Measurements from ENCODE around the gene SIDT1. TPM values are rescaled to one million over a fixed set of nuclear protein-coding genes. Genes with fewer than 3 reads are reported as not detected.

SIDT1 gene
- total RNA-seq, 1 experiment from 2014 or later, result 0.22 TPM

- Mint-ChIP-seq H3K27ac (no peak overlapping the region), H3K36me3 (peaks cover 22% of the 10 kb centered on the region), H3K4me3 (no peak overlapping the region), H3K27me3 (ENCODE audit: low read depth) (no peaks in the 10 kb centered on the region; the same call in 1 of the 2 replicates), H3K9me3 (peaks cover 41% of the 10 kb centered on the region), H3K4me1 (no peaks in the 10 kb centered on the region)
- ChIA-PET CTCF (no interaction called here), POLR2A (no interaction called here)
- TF ChIP-seq ZNF396 (CRISPR knock-in tag; IDR thresholded peaks at IDR 0.05; ENCODE audit: borderline replicate concordance) (no peak), TEAD4 (CRISPR knock-in tag; IDR thresholded peaks at IDR 0.05) (no peak), ZSCAN18 (CRISPR knock-in tag; IDR thresholded peaks at IDR 0.05) (no peak)
- no peak for DNase-seq (ENCODE audit: low spot score)
- no peak for ATAC-seq
Observed at GRCh38 chr3:113648524-113648923, 116.2 kb downstream of the SIDT1 start.

- DNase-seq (ENCODE audit: low spot score) (no peak), ATAC-seq (no peak)
- H3K4me3 Mint-ChIP-seq, result no peak overlapping the region
- ChIA-PET POLR2A (interaction anchor here (0.7 kb wide), 1 partner anchor 240 kb away, joined by 3 read pairs; no protein-coding TSS in a partner anchor), CTCF (no interaction called here)
- no peak overlapping the region for H3K27ac Mint-ChIP-seq
- H3K27me3 Mint-ChIP-seq (ENCODE audit: low read depth), result no peaks in the 10 kb centered on the region; the same call in 1 of the 2 replicates
- H3K9me3 Mint-ChIP-seq, result peaks cover 33% of the 10 kb centered on the region
- H3K36me3 Mint-ChIP-seq, result peaks cover 18% of the 10 kb centered on the region
- no peaks in the 10 kb centered on the region for H3K4me1 Mint-ChIP-seq
- TF ChIP-seq, protein P1, sequence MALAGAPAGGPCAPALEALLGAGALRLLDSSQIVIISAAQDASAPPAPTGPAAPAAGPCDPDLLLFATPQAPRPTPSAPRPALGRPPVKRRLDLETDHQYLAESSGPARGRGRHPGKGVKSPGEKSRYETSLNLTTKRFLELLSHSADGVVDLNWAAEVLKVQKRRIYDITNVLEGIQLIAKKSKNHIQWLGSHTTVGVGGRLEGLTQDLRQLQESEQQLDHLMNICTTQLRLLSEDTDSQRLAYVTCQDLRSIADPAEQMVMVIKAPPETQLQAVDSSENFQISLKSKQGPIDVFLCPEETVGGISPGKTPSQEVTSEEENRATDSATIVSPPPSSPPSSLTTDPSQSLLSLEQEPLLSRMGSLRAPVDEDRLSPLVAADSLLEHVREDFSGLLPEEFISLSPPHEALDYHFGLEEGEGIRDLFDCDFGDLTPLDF (CRISPR knock-in tag; IDR thresholded peaks at IDR 0.05), result no peak
- TF ChIP-seq ESRRA (CRISPR knock-in tag; IDR thresholded peaks at IDR 0.05; ENCODE audit: borderline replicate concordance), result no peak
- no peak for TF ChIP-seq ZBTB21 (CRISPR knock-in tag; IDR thresholded peaks at IDR 0.05; ENCODE audit: borderline replicate concordance)
- TF ChIP-seq, protein P2, sequence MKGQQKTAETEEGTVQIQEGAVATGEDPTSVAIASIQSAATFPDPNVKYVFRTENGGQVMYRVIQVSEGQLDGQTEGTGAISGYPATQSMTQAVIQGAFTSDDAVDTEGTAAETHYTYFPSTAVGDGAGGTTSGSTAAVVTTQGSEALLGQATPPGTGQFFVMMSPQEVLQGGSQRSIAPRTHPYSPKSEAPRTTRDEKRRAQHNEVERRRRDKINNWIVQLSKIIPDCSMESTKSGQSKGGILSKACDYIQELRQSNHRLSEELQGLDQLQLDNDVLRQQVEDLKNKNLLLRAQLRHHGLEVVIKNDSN (CRISPR knock-in tag; IDR thresholded peaks at IDR 0.05), result no peak
- TF ChIP-seq, protein P3, sequence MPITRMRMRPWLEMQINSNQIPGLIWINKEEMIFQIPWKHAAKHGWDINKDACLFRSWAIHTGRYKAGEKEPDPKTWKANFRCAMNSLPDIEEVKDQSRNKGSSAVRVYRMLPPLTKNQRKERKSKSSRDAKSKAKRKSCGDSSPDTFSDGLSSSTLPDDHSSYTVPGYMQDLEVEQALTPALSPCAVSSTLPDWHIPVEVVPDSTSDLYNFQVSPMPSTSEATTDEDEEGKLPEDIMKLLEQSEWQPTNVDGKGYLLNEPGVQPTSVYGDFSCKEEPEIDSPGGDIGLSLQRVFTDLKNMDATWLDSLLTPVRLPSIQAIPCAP (CRISPR knock-in tag; IDR thresholded peaks at IDR 0.05), result no peak
- TF ChIP-seq, protein P4, sequence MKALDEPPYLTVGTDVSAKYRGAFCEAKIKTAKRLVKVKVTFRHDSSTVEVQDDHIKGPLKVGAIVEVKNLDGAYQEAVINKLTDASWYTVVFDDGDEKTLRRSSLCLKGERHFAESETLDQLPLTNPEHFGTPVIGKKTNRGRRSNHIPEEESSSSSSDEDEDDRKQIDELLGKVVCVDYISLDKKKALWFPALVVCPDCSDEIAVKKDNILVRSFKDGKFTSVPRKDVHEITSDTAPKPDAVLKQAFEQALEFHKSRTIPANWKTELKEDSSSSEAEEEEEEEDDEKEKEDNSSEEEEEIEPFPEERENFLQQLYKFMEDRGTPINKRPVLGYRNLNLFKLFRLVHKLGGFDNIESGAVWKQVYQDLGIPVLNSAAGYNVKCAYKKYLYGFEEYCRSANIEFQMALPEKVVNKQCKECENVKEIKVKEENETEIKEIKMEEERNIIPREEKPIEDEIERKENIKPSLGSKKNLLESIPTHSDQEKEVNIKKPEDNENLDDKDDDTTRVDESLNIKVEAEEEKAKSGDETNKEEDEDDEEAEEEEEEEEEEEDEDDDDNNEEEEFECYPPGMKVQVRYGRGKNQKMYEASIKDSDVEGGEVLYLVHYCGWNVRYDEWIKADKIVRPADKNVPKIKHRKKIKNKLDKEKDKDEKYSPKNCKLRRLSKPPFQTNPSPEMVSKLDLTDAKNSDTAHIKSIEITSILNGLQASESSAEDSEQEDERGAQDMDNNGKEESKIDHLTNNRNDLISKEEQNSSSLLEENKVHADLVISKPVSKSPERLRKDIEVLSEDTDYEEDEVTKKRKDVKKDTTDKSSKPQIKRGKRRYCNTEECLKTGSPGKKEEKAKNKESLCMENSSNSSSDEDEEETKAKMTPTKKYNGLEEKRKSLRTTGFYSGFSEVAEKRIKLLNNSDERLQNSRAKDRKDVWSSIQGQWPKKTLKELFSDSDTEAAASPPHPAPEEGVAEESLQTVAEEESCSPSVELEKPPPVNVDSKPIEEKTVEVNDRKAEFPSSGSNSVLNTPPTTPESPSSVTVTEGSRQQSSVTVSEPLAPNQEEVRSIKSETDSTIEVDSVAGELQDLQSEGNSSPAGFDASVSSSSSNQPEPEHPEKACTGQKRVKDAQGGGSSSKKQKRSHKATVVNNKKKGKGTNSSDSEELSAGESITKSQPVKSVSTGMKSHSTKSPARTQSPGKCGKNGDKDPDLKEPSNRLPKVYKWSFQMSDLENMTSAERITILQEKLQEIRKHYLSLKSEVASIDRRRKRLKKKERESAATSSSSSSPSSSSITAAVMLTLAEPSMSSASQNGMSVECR (CRISPR knock-in tag; IDR thresholded peaks at IDR 0.05; ENCODE audit: borderline replicate concordance), result no peak
- TF ChIP-seq, protein P5, sequence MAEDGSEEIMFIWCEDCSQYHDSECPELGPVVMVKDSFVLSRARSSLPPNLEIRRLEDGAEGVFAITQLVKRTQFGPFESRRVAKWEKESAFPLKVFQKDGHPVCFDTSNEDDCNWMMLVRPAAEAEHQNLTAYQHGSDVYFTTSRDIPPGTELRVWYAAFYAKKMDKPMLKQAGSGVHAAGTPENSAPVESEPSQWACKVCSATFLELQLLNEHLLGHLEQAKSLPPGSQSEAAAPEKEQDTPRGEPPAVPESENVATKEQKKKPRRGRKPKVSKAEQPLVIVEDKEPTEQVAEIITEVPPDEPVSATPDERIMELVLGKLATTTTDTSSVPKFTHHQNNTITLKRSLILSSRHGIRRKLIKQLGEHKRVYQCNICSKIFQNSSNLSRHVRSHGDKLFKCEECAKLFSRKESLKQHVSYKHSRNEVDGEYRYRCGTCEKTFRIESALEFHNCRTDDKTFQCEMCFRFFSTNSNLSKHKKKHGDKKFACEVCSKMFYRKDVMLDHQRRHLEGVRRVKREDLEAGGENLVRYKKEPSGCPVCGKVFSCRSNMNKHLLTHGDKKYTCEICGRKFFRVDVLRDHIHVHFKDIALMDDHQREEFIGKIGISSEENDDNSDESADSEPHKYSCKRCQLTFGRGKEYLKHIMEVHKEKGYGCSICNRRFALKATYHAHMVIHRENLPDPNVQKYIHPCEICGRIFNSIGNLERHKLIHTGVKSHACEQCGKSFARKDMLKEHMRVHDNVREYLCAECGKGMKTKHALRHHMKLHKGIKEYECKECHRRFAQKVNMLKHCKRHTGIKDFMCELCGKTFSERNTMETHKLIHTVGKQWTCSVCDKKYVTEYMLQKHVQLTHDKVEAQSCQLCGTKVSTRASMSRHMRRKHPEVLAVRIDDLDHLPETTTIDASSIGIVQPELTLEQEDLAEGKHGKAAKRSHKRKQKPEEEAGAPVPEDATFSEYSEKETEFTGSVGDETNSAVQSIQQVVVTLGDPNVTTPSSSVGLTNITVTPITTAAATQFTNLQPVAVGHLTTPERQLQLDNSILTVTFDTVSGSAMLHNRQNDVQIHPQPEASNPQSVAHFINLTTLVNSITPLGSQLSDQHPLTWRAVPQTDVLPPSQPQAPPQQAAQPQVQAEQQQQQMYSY (CRISPR knock-in tag; IDR thresholded peaks at IDR 0.05), result no peak
- TF ChIP-seq, protein P6, sequence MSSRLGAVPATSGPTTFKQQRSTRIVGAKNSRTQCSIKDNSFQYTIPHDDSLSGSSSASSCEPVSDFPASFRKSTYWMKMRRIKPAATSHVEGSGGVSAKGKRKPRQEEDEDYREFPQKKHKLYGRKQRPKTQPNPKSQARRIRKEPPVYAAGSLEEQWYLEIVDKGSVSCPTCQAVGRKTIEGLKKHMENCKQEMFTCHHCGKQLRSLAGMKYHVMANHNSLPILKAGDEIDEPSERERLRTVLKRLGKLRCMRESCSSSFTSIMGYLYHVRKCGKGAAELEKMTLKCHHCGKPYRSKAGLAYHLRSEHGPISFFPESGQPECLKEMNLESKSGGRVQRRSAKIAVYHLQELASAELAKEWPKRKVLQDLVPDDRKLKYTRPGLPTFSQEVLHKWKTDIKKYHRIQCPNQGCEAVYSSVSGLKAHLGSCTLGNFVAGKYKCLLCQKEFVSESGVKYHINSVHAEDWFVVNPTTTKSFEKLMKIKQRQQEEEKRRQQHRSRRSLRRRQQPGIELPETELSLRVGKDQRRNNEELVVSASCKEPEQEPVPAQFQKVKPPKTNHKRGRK (CRISPR knock-in tag; IDR thresholded peaks at IDR 0.05; ENCODE audit: borderline replicate concordance), result no peak
- TF ChIP-seq ETV6 (CRISPR knock-in tag; IDR thresholded peaks at IDR 0.05), result no peak
- no peak for TF ChIP-seq ATF2 (CRISPR knock-in tag; IDR thresholded peaks at IDR 0.05; ENCODE audit: borderline replicate concordance, low read depth)
- no peak for TF ChIP-seq ZNF423 (CRISPR knock-in tag; IDR thresholded peaks at IDR 0.05)
- no peak for TF ChIP-seq OVOL2 (CRISPR knock-in tag; IDR thresholded peaks at IDR 0.05; ENCODE audit: borderline replicate concordance)
- no peak for TF ChIP-seq SP1 (CRISPR knock-in tag; conservative IDR thresholded peaks at IDR 0.05)
- TF ChIP-seq ZNF416 (CRISPR knock-in tag; IDR thresholded peaks at IDR 0.05), result no peak
- TF ChIP-seq SMAD4 (CRISPR knock-in tag; IDR thresholded peaks at IDR 0.05), result no peak
- no peak for TF ChIP-seq MXD4 (CRISPR knock-in tag; IDR thresholded peaks at IDR 0.05; ENCODE audit: borderline replicate concordance)
Observed at GRCh38 chr3:113649174-113649845, 117.0 kb downstream of the SIDT1 start.
